ENCODE results near the gene CDH16.
"Not testable (repeated sequence)": the region's sequence is repeated elsewhere in the genome, so short reads cannot be mapped to it uniquely, and the experiment has no call there.

The CDH16 gene

GRCh38 chr16:66948134-66948836, 29.6 kb upstream of the CDH16 start:
- no peak for DNase-seq (ENCODE audit: low read depth in 3 of 3, low spot score in 1 of 3)

GRCh38 chr16:66947302-66948065, 28.8 kb upstream of the CDH16 start:
- DNase-seq (ENCODE audit: low read depth in 3 of 3, low spot score in 1 of 3): peak; percentile 48 to 72 (median 62)

GRCh38 chr16:66946974-66947301, 28.3 kb upstream of the CDH16 start:
- no peak for DNase-seq (ENCODE audit: low read depth in 3 of 3, low spot score in 1 of 3)

GRCh38 chr16:66946541-66946940, 27.9 kb upstream of the CDH16 start:
- DNase-seq (ENCODE audit: low read depth in 3 of 3, low spot score in 1 of 3): no peak

- DNase-seq (ENCODE audit: low read depth in 3 of 3, low spot score in 1 of 3): no peak
Observed at GRCh38 chr16:66945939-66946338, 27.3 kb upstream of the CDH16 start.

- not testable (repeated sequence) for DNase-seq (ENCODE audit: low read depth in 3 of 3, low spot score in 1 of 3)
Observed at GRCh38 chr16:66944971-66945370, 26.3 kb upstream of the CDH16 start.

- no peak for DNase-seq (ENCODE audit: low read depth in 3 of 3, low spot score in 1 of 3)
Observed at GRCh38 chr16:66944054-66944441, 25.4 kb upstream of the CDH16 start.

GRCh38 chr16:66943426-66944053, 24.9 kb upstream of the CDH16 start:
- no peak for DNase-seq (ENCODE audit: low read depth in 3 of 3, low spot score in 1 of 3)

- DNase-seq (ENCODE audit: low read depth in 3 of 3, low spot score in 1 of 3): no peak
Observed at GRCh38 chr16:66942981-66943380, 24.3 kb upstream of the CDH16 start.

- DNase-seq (ENCODE audit: low read depth in 3 of 3, low spot score in 1 of 3): no peak
Observed at GRCh38 chr16:66940236-66940635, 21.6 kb upstream of the CDH16 start.

- no peak for DNase-seq (ENCODE audit: low read depth in 3 of 3, low spot score in 1 of 3)
Observed at GRCh38 chr16:66939366-66939765, 20.7 kb upstream of the CDH16 start.

GRCh38 chr16:66937725-66938337, 19.1 kb upstream of the CDH16 start:
- no peak for DNase-seq (ENCODE audit: low read depth in 3 of 3, low spot score in 1 of 3)

GRCh38 chr16:66936889-66937554, 18.3 kb upstream of the CDH16 start:
- no peak for DNase-seq (ENCODE audit: low read depth in 3 of 3, low spot score in 1 of 3)

- DNase-seq (ENCODE audit: low read depth in 3 of 3, low spot score in 1 of 3): no peak
Observed at GRCh38 chr16:66936462-66936861, 17.8 kb upstream of the CDH16 start.

- DNase-seq (ENCODE audit: low read depth in 3 of 3, low spot score in 1 of 3): no peak
Observed at GRCh38 chr16:66935314-66936011, 16.8 kb upstream of the CDH16 start, which contains the start of gene CES2. CES2 (plus strand) TSS chr16:66935516; CDS start chr16:66935636, 120 bp downstream.

GRCh38 chr16:66934839-66935313, 16.2 kb upstream of the CDH16 start:
- not testable (repeated sequence) for DNase-seq (ENCODE audit: low read depth in 3 of 3, low spot score in 1 of 3)

GRCh38 chr16:66934138-66934838, 15.6 kb upstream of the CDH16 start, which contains the start of gene CIAO2B:
CIAO2B (minus strand) TSS chr16:66934402; CDS start chr16:66934364, 38 bp downstream.
- peak; percentile 62 to 86 (median 79) for DNase-seq (ENCODE audit: low read depth in 3 of 3, low spot score in 1 of 3)

- DNase-seq (ENCODE audit: low read depth in 3 of 3, low spot score in 1 of 3): peak in 2 of 3 donors; percentile 29 to 30
Observed at GRCh38 chr16:66933776-66934137, 15.1 kb upstream of the CDH16 start.

- DNase-seq (ENCODE audit: low read depth in 3 of 3, low spot score in 1 of 3): no peak
Observed at GRCh38 chr16:66932076-66932475, 13.4 kb upstream of the CDH16 start.

- DNase-seq (ENCODE audit: low read depth in 3 of 3, low spot score in 1 of 3): no peak
Observed at GRCh38 chr16:66931665-66932064, 13.0 kb upstream of the CDH16 start.
